ENCODE results near the gene UBE2G1. TPM values are rescaled to one million over a fixed set of nuclear protein-coding genes. Genes with fewer than 3 reads are reported as not detected.
A peak's percentile ranks its signal among the peaks of the same experiment; 100 is the strongest.

Gene UBE2G1
- total and polyA plus RNA-seq, 8 donors = 4.3 to 29.3 (median 21.6) TPM

GRCh38 chr17:4266550-4266949 lies 99.9 kb downstream of the UBE2G1 start:
- Histone ChIP-seq H3K4me3 (no peak overlapping the region), H3K27ac (no peak overlapping the region), H3K36me3 (no peaks in the 10 kb centered on the region), H3K9me3 (no peaks in the 10 kb centered on the region), H3K27me3 (no peaks in the 10 kb centered on the region), H3K4me1 (peaks cover 0 to 14% (median 0%) of the 10 kb centered on the region in 3 donors)
- intact Hi-C loops (cut with DNase I) = no loop called here
- FAIRE-seq (no peak), ATAC-seq (no peak), DNase-seq (no peak)
- TF ChIP-seq CTCF (IDR thresholded peaks at IDR 0.05) = no peak
- WGBS, 2 donors = 73 to 90% methylated on average over 7 of the region's 7 CpGs

- ATAC-seq = peak; percentile 98 to 100 (median 99)
- intact Hi-C loops (cut with DNase I) = no loop called here
- Histone ChIP-seq H3K9me3 (no peaks in the 10 kb centered on the region), H3K27me3 (no peaks in the 10 kb centered on the region), H3K4me3 (peak within 1 kb of the TSS; percentile 79 to 100 (median 95)), H3K36me3 (no peaks in the 10 kb centered on the region), H3K4me1 (peaks cover 0 to 14% (median 0%) of the 10 kb centered on the region in 3 donors), H3K27ac (peak within 1 kb of the TSS; percentile 40 to 71 (median 59))
- 0 to 1% methylated on average over 66 to 85 of the region's 85 CpGs for WGBS, 2 donors
- TF ChIP-seq CTCF (IDR thresholded peaks at IDR 0.05) = no peak
- DNase-seq = peak; percentile 94 to 99 (median 96)
- no peak for FAIRE-seq
Observed at GRCh38 chr17:4263282-4264215, 102.9 kb downstream of the UBE2G1 start, which contains the start of gene ANKFY1. ANKFY1 (minus strand) TSS chr17:4263979; CDS start chr17:4263941, 38 bp downstream.

- peak overlapping the region; percentile 79 to 100 (median 95) for H3K4me3 ChIP-seq
- ATAC-seq (no peak), DNase-seq (no peak), FAIRE-seq (no peak)
- H3K9me3 ChIP-seq = no peaks in the 10 kb centered on the region
- intact Hi-C loops (cut with DNase I) = no loop called here
- 20 to 22% methylated on average over 8 of the region's 8 CpGs for WGBS, 2 donors
- TF ChIP-seq CTCF (IDR thresholded peaks at IDR 0.05) = no peak
- H3K36me3 ChIP-seq = no peaks in the 10 kb centered on the region
- H3K27ac ChIP-seq = peak overlapping the region in 1 of 4 donors; percentile 15
- no peaks in the 10 kb centered on the region for H3K27me3 ChIP-seq
- H3K4me1 ChIP-seq = peaks cover 0 to 14% (median 0%) of the 10 kb centered on the region in 3 donors
Observed at GRCh38 chr17:4262703-4263102, 103.8 kb downstream of the UBE2G1 start.

- intact Hi-C loops (cut with DNase I) = no loop called here
- Histone ChIP-seq H3K9me3 (no peaks in the 10 kb centered on the region), H3K27ac (no peak overlapping the region), H3K4me3 (no peak overlapping the region), H3K4me1 (peaks cover 0 to 14% (median 0%) of the 10 kb centered on the region in 3 donors), H3K36me3 (no peaks in the 10 kb centered on the region), H3K27me3 (no peaks in the 10 kb centered on the region)
- FAIRE-seq (no peak), DNase-seq (no peak), ATAC-seq (no peak)
- 93 to 96% methylated on average over 8 of the region's 8 CpGs for WGBS, 2 donors
- no peak for TF ChIP-seq CTCF (IDR thresholded peaks at IDR 0.05)
Observed at GRCh38 chr17:4261452-4261851, 105.0 kb downstream of the UBE2G1 start.

- Histone ChIP-seq H3K27ac (no peak overlapping the region), H3K27me3 (no peaks in the 10 kb centered on the region), H3K9me3 (no peaks in the 10 kb centered on the region), H3K36me3 (no peaks in the 10 kb centered on the region), H3K4me1 (peaks cover 0 to 8% (median 0%) of the 10 kb centered on the region in 3 donors), H3K4me3 (no peak overlapping the region)
- no peak for FAIRE-seq
- DNase-seq = no peak
- no peak for ATAC-seq
- WGBS, 2 donors = 99 to 100% methylated on average over 3 of the region's 3 CpGs
- intact Hi-C loops (cut with DNase I) = no loop called here
- TF ChIP-seq CTCF (IDR thresholded peaks at IDR 0.05) = no peak
Observed at GRCh38 chr17:4258867-4259266, 107.6 kb downstream of the UBE2G1 start.

Data from pancreas (tissue), 10 donors.